DMS 273 (cell line): ENCODE data around the gene TRMT11.
"Not testable (repeated sequence)": the region's sequence is repeated elsewhere in the genome, so short reads cannot be mapped to it uniquely, and the experiment has no call there.

Experiments used
- DNase-seq: peaks from one replicate; lab custom pipeline; 2025; ENCODE audit not compliant: unreplicated experiment; lab: John Stamatoyannopoulos, UW

TRMT11 gene

GRCh38 chr6:125991653-125992052, 5.3 kb downstream of the TRMT11 start:
- DNase-seq, result no peak

GRCh38 chr6:125994670-125995488, 8.5 kb downstream of the TRMT11 start:
- DNase-seq, result peak; percentile 81

- peak; percentile 88 for DNase-seq
Observed at GRCh38 chr6:125995972-125996580, 9.7 kb downstream of the TRMT11 start.

GRCh38 chr6:126002755-126003679, 16.7 kb downstream of the TRMT11 start:
- DNase-seq, result no peak

GRCh38 chr6:126007800-126008199, 21.5 kb downstream of the TRMT11 start:
- no peak for DNase-seq

GRCh38 chr6:126010040-126010439, 23.7 kb downstream of the TRMT11 start:
- no peak for DNase-seq

GRCh38 chr6:126015863-126016262, 29.5 kb downstream of the TRMT11 start:
- DNase-seq, result no peak

- no peak for DNase-seq
Observed at GRCh38 chr6:126016591-126016990, 30.3 kb downstream of the TRMT11 start.

GRCh38 chr6:126017668-126018067, 31.3 kb downstream of the TRMT11 start:
- no peak for DNase-seq

- DNase-seq, result no peak
Observed at GRCh38 chr6:126020305-126021050, 34.1 kb downstream of the TRMT11 start.

GRCh38 chr6:126023474-126023873, 37.1 kb downstream of the TRMT11 start:
- DNase-seq, result not testable (repeated sequence)

- DNase-seq, result no peak
Observed at GRCh38 chr6:126026001-126026400, 39.7 kb downstream of the TRMT11 start.

GRCh38 chr6:126027601-126028000, 41.3 kb downstream of the TRMT11 start:
- DNase-seq, result no peak

- DNase-seq, result no peak
Observed at GRCh38 chr6:126030045-126030444, 43.7 kb downstream of the TRMT11 start.

GRCh38 chr6:126033696-126034095, 47.4 kb downstream of the TRMT11 start:
- peak; percentile 51 for DNase-seq

- DNase-seq, result no peak
Observed at GRCh38 chr6:126034656-126035055, 48.3 kb downstream of the TRMT11 start.

GRCh38 chr6:126035764-126036163, 49.4 kb downstream of the TRMT11 start:
- DNase-seq, result no peak

GRCh38 chr6:126038234-126038633, 51.9 kb downstream of the TRMT11 start:
- DNase-seq, result no peak

- DNase-seq, result no peak
Observed at GRCh38 chr6:126039284-126039683, 52.9 kb downstream of the TRMT11 start.

GRCh38 chr6:126040394-126040793, 54.1 kb downstream of the TRMT11 start:
- no peak for DNase-seq

GRCh38 chr6:126040826-126041225, 54.5 kb downstream of the TRMT11 start:
- DNase-seq, result no peak
